Measurements from ENCODE around the gene CAND2.
A peak's percentile ranks its signal among the peaks of the same experiment; 100 is the strongest.

Gene CAND2

GRCh38 chr3:12756635-12757034 is 39.8 kb upstream of the CAND2 start:
- no peak for DNase-seq (ENCODE audit: insufficient read length)
- FAIRE-seq: no peak
- TF ChIP-seq POLR2AphosphoS5 (IDR thresholded peaks at IDR 0.05; ENCODE audit: low read depth, low read length) (no peak), TAF1 (IDR thresholded peaks at IDR 0.05; ENCODE audit: borderline replicate concordance, low read depth, low read length) (no peak)

- no peak for TF ChIP-seq TAF1 (IDR thresholded peaks at IDR 0.05; ENCODE audit: borderline replicate concordance, low read depth, low read length)
- TF ChIP-seq POLR2AphosphoS5 (IDR thresholded peaks at IDR 0.05; ENCODE audit: low read depth, low read length): no peak
- peak; percentile 35 for DNase-seq (ENCODE audit: insufficient read length)
- no peak for FAIRE-seq
These were observed 38.3 kb upstream of the CAND2 start for GRCh38 chr3:12758025-12758781.

DNA sequence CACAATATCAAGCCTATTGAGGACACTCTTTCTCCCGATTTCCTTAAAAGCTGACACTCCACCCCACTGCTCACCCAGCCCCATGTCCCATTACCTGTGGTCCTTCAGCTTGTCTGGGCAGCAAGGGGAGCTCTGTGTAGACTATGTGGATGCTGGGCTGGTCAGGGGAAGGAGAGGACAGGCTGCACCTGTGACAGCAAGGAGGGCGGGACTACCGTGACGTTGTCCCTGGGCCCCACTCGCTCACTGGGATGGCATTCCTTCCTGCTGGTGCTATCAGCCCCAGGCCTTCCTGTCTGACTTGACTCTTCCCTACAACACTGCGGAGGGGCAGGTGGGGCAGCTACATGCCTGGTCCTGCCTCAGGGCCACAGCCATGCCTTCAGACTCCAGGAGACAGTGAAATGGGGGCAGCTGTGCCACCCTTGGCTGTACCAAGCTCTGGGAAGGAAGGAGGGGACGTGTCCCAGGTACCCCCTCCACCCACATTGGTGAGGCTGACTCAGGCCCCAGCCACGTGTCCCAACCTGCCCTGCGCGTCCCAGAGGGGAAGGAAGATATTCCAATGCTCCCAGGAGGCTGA is 37.3 kb upstream of the CAND2 start, which contains the start of gene TMEM40:
Gene TMEM40, minus strand, starts transcription at position 163 of the 583 bp plus-strand sequence. CDS start 9,427 bp downstream, outside the sequence.
- FAIRE-seq: no peak
- no peak for DNase-seq (ENCODE audit: insufficient read length)
- no peak for TF ChIP-seq POLR2A (IDR thresholded peaks at IDR 0.05; ENCODE audit: low read depth, low read length)
- no peak for TF ChIP-seq POLR2AphosphoS5 (IDR thresholded peaks at IDR 0.05; ENCODE audit: low read depth, low read length)
- no peak for TF ChIP-seq TAF1 (IDR thresholded peaks at IDR 0.05; ENCODE audit: borderline replicate concordance, low read depth, low read length)

GRCh38 chr3:12759693-12760565 is 36.6 kb upstream of the CAND2 start:
- TF ChIP-seq TAF1 (IDR thresholded peaks at IDR 0.05; ENCODE audit: borderline replicate concordance, low read depth, low read length): no peak
- TF ChIP-seq POLR2A (IDR thresholded peaks at IDR 0.05; ENCODE audit: low read depth, low read length): no peak
- no peak for TF ChIP-seq POLR2AphosphoS5 (IDR thresholded peaks at IDR 0.05; ENCODE audit: low read depth, low read length)
- FAIRE-seq (no peak), DNase-seq (ENCODE audit: insufficient read length) (no peak)

- FAIRE-seq (no peak), DNase-seq (ENCODE audit: insufficient read length) (no peak)
- no peak for TF ChIP-seq TAF1 (IDR thresholded peaks at IDR 0.05; ENCODE audit: borderline replicate concordance, low read depth, low read length)
- TF ChIP-seq POLR2A (IDR thresholded peaks at IDR 0.05; ENCODE audit: low read depth, low read length): no peak
- TF ChIP-seq POLR2AphosphoS5 (IDR thresholded peaks at IDR 0.05; ENCODE audit: low read depth, low read length): no peak
These were observed 32.2 kb upstream of the CAND2 start for GRCh38 chr3:12764171-12764776.

DNA sequence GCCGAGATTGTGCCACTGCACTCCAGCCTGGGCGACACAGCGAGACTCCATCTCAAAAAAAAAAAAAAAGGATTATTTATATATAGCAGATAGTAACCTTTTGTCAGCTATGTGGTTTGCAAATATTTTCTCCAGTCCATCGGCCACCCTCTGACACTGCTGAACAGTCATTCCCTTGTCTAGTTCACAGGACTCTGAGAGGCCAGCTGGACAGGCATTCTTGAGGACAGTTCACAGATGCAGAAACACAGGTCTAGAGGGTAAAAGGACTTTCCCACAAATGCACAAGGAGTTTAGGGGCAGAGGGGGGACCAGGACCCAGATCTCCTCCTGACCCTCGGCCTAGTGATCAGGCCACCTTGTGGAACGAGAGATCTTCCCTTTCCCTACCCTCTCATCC is 29.9 kb upstream of the CAND2 start:
- no peak for FAIRE-seq
- no peak for DNase-seq (ENCODE audit: insufficient read length)
- TF ChIP-seq POLR2AphosphoS5 (IDR thresholded peaks at IDR 0.05; ENCODE audit: low read depth, low read length) (no peak), POLR2A (IDR thresholded peaks at IDR 0.05; ENCODE audit: low read depth, low read length) (no peak), TAF1 (IDR thresholded peaks at IDR 0.05; ENCODE audit: borderline replicate concordance, low read depth, low read length) (no peak)

DNA sequence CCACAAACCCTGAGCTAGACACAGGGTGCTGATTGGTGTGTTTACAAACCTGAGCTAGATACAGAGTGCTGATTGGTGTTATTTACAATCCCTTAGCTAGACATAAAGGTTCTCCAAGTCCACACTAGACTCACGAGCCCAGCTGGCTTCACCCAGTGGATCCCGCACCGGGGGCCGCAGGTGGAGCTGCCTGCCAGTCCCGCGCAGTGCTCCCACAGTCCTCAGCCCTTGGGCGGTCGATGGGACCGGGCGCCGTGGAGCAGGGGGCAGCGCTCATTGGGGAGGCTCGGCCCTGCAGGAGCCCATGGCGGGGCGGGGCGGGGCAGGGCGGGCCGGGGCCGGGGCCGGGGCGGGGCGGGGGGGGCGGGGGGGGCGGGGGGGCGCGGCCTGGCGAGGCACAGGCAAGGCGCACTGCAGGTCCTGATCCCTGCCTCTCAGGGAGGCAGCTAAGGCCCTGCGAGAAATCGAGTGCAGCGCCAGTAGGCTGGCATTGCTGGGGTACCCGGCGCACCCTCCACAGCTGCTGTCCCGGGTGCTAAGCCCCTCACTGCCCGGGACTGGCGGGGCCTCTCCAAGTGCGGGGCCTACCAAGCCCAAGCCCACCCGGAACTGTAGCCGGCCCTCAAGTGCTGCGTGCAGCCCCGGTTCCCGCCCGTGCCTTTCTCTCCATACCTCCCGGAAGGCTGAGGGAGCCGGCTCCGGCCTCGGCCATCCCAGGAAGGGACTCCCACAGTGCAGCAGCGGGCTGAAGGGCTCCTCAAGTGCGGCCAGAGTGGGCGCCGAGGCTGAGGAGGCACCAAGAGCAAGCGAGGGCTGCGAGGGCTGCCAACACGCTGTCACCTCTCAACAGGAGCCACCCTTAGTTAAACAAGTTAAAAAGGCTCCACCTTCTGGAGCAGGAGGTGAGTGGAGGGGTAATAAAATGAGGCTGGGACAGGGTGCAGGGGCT is 27.6 kb upstream of the CAND2 start:
- DNase-seq (ENCODE audit: insufficient read length) (no peak), FAIRE-seq (no peak)
- TF ChIP-seq POLR2A (IDR thresholded peaks at IDR 0.05; ENCODE audit: low read depth, low read length): no peak
- TF ChIP-seq TAF1 (IDR thresholded peaks at IDR 0.05; ENCODE audit: borderline replicate concordance, low read depth, low read length): no peak
- TF ChIP-seq POLR2AphosphoS5 (IDR thresholded peaks at IDR 0.05; ENCODE audit: low read depth, low read length): no peak

DNA sequence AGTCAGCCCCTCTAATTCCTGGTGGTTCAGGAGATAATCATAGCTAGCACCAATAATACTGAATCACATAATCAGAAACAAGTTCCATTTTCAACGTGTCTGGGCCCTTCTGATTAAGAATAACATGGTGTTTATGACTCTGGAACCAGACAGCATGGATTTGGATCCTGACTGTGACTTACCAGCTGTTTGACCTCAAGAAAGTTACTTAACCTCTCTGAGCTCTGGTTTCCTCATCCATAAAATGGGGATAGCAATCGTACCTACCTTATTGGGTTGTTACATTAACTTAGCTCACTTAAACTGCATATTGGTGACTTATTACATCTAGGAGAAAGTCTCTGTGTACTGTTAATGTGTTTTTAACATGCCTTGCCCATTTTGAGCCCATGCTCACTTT is 26.7 kb upstream of the CAND2 start:
- FAIRE-seq: no peak
- no peak for TF ChIP-seq POLR2AphosphoS5 (IDR thresholded peaks at IDR 0.05; ENCODE audit: low read depth, low read length)
- no peak for TF ChIP-seq POLR2A (IDR thresholded peaks at IDR 0.05; ENCODE audit: low read depth, low read length)
- no peak for TF ChIP-seq TAF1 (IDR thresholded peaks at IDR 0.05; ENCODE audit: borderline replicate concordance, low read depth, low read length)

DNA sequence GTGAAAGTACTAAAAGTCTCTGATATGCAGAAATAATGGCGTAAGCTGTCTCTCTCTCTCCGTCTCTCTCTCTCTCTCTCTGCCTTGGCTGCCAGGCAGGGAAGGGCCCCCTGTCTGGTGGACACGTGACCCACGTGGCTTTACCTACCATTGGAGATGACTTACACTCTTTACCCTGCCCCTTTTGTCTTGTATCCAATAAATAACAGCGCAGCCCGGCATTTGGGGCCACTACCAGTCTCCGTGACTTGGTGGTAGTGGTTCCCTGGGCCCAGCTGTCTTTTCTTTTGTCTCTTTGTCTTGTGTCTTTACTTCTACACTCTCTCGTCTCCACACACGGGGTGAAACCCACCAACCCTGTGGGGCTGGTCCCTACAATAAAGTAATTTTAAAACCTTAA is 25.2 kb upstream of the CAND2 start:
- no peak for DNase-seq (ENCODE audit: insufficient read length)
- TF ChIP-seq TAF1 (IDR thresholded peaks at IDR 0.05; ENCODE audit: borderline replicate concordance, low read depth, low read length) (no peak), POLR2A (IDR thresholded peaks at IDR 0.05; ENCODE audit: low read depth, low read length) (no peak), POLR2AphosphoS5 (IDR thresholded peaks at IDR 0.05; ENCODE audit: low read depth, low read length) (no peak)
- FAIRE-seq: no peak

More for the DNA sequence above, 26.7 kb upstream of the CAND2 start:
- no peak for DNase-seq (ENCODE audit: insufficient read length)

DNA sequence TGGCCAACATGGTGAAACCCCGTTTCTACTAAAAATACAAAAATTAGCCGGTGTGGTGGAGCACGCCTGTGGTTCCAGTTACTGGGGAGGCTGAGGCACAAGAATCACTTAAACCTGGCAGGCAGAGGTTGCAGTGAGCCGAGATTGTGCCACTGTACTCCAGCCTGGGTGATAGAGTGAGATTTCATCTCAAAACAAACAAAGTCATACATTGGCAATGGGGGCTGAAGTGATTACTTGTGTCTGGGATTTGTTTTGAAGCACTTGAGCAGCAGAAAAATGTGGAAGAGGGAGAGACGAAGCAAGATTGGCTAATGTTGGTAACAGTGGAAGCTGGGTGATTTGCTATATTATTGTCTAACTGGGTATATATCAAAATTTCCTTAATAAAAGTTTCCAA is 24.0 kb upstream of the CAND2 start:
- DNase-seq (ENCODE audit: insufficient read length) (no peak), FAIRE-seq (no peak)
- TF ChIP-seq TAF1 (IDR thresholded peaks at IDR 0.05; ENCODE audit: borderline replicate concordance, low read depth, low read length) (no peak), POLR2AphosphoS5 (IDR thresholded peaks at IDR 0.05; ENCODE audit: low read depth, low read length) (no peak), POLR2A (IDR thresholded peaks at IDR 0.05; ENCODE audit: low read depth, low read length) (no peak)

Measured in GM12892 (cell line).